KMS-11 (cell line): ENCODE data around the gene LPIN2.
"Not testable (repeated sequence)": the region's sequence is repeated elsewhere in the genome, so short reads cannot be mapped to it uniquely, and the experiment has no call there.

Source experiments
- H2AFZ ChIP-seq: fragments of 200-600 bp; sonication (generic); 2 replicates; pipeline ENCODE4 v1.6.1; 2016; ENCODE audit warnings: antibody characterized with exemption, mixed run types, low read depth
- H3K27ac ChIP-seq: fragments of 200-600 bp; sonication (generic); 2 replicates; pipeline ENCODE4 v1.6.1; 2016; ENCODE audit warnings: mild to moderate bottlenecking, mixed run types
- H3K27me3 ChIP-seq: fragments of 200-600 bp; sonication (generic); 2 replicates; pipeline ENCODE4 v1.6.1; 2017; ENCODE audit warnings: mild to moderate bottlenecking, low read depth, mixed run types, moderate library complexity; ENCODE audit not compliant: insufficient read depth
- H3K36me3 ChIP-seq: fragments of 200-600 bp; sonication (generic); 2 replicates; pipeline ENCODE4 v1.6.1; 2017; ENCODE audit warnings: mild to moderate bottlenecking, mixed run types; ENCODE audit not compliant: insufficient read depth
- H3K4me1 ChIP-seq: fragments of 200-600 bp; sonication (generic); 2 replicates; pipeline ENCODE4 v1.6.1; 2016; ENCODE audit warnings: mild to moderate bottlenecking, low read depth, mixed run types; ENCODE audit not compliant: poor library complexity, severe bottlenecking
- H3K4me2 ChIP-seq: fragments of 200-600 bp; sonication (generic); 2 replicates; pipeline ENCODE4 v1.7.0; 2016; ENCODE audit warnings: mild to moderate bottlenecking, mixed run types
- H3K4me3 ChIP-seq: fragments of 200-600 bp; sonication (generic); IDR thresholded peaks from 2 replicates; pipeline ENCODE4 v1.6.1; 2017; ENCODE audit warnings: low read depth, low read length, mixed read lengths; ENCODE audit not compliant: insufficient read depth
- H3K79me2 ChIP-seq: fragments of 200-600 bp; sonication (generic); 2 replicates; pipeline ENCODE4 v1.6.1; 2016; ENCODE audit warnings: low read depth, mixed run types; ENCODE audit not compliant: insufficient read depth
- H3K9ac ChIP-seq: fragments of 200-600 bp; sonication (generic); 2 replicates; pipeline ENCODE4 v1.6.1; 2016; ENCODE audit warnings: mild to moderate bottlenecking, mixed run types
- H4K20me1 ChIP-seq: fragments of 200-600 bp; sonication (generic); 2 replicates; pipeline ENCODE4 v1.6.1; 2016; ENCODE audit warnings: mild to moderate bottlenecking, mixed run types; ENCODE audit not compliant: insufficient read depth
- TF ChIP-seq, protein P1 (sequence below): fragments of 200-600 bp; sonication (generic); conservative IDR thresholded peaks from 2 replicates; pipeline ENCODE4 v1.6.1; 2017; ENCODE audit warnings: low read depth, mild to moderate bottlenecking, antibody characterized with exemption, low read length, moderate library complexity, mixed read lengths

LPIN2 gene

DNA sequence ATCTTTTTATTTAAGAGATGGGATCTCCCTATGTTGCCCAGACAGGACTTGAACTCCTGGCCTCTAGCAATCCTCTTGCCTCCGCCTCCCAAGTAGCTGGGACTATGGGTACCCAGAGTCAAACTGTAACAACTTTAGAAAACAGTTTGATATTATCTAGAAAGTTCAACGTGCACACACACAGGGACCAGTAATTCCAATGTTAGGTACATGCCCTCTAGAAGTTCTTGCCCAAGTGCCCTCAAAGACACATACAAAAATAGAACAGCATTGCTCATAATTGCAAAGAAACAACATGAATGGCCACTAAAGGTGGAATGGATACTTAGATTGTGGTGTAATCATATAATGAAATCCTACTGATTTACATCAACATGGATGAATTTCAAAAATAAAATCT lies 12.6 kb upstream of the LPIN2 start:
- H3K9ac ChIP-seq = no peak overlapping the region
- H3K79me2 ChIP-seq = no peaks in the 10 kb centered on the region
- no peaks in the 10 kb centered on the region for H4K20me1 ChIP-seq
- H3K4me1 ChIP-seq = no peaks in the 10 kb centered on the region
- H3K27ac ChIP-seq = no peak overlapping the region
- TF ChIP-seq, protein P1, sequence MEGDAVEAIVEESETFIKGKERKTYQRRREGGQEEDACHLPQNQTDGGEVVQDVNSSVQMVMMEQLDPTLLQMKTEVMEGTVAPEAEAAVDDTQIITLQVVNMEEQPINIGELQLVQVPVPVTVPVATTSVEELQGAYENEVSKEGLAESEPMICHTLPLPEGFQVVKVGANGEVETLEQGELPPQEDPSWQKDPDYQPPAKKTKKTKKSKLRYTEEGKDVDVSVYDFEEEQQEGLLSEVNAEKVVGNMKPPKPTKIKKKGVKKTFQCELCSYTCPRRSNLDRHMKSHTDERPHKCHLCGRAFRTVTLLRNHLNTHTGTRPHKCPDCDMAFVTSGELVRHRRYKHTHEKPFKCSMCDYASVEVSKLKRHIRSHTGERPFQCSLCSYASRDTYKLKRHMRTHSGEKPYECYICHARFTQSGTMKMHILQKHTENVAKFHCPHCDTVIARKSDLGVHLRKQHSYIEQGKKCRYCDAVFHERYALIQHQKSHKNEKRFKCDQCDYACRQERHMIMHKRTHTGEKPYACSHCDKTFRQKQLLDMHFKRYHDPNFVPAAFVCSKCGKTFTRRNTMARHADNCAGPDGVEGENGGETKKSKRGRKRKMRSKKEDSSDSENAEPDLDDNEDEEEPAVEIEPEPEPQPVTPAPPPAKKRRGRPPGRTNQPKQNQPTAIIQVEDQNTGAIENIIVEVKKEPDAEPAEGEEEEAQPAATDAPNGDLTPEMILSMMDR = no peak
- no peak overlapping the region for H2AFZ ChIP-seq
- no peaks in the 10 kb centered on the region for H3K36me3 ChIP-seq
- no peak overlapping the region for H3K4me3 ChIP-seq
- H3K27me3 ChIP-seq = no peaks in the 10 kb centered on the region
- H3K4me2 ChIP-seq = no peak overlapping the region

DNA sequence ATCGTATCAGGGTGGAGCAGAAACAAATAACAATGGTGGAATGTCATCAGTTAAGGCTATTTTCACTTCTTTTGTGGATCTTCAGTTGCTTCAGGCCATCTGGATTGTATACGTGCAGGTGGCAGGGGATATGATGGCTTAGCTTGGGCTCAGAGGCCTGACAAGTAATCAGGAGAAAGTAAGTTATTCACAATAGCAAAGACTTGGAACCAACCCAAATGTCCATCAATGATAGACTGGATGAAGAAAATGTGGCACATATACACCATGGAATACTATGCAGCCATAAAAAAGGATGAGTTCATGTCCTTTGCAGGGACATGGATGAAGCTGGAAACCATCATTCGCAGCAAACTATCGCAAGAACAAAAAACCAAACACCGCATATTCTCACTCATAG lies 10.7 kb upstream of the LPIN2 start:
- not testable (repeated sequence) for H3K4me3 ChIP-seq, H3K27ac ChIP-seq, H3K9ac ChIP-seq

DNA sequence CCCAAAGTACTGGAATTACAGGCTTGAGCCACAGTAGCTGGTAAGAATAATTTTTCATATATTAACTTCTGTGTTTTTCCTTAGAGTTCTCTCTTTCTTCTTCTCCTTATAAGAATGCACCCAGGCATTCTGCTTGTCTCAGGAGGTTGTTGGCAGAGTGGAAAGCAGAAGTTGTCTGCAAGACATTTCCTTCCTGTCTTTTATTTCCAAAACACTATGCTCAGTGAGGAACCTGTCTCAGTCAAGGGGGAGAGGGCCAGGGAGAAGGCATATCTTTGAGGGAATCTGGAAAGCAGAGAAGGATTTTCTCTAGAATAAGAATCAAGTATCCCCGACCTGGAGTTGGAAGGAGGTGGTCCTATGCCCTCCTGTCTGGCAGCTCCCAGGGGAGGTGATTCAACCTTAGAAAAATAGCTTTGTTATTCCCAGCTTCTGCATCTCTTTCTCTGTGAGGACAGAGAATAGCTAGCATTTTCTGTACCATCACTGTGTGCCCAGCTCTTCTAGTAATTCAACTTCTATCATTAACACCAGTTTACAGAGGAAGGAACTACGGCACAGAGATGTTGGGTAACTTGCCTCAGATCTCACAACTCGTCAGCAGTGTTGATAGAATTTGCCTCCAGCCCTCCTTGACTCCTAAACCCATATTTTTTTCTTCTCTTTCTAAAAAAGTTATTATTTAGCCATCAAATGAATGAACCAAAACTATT lies 3.8 kb upstream of the LPIN2 start:
- Histone ChIP-seq H3K4me2 (no peak overlapping the region), H2AFZ (no peak overlapping the region), H3K79me2 (no peaks in the 10 kb centered on the region; the same call in 1 of the 2 replicates), H4K20me1 (no peaks in the 10 kb centered on the region), H3K4me3 (no peak overlapping the region), H3K4me1 (peaks cover 3% of the 10 kb centered on the region), H3K9ac (no peak overlapping the region), H3K27me3 (no peaks in the 10 kb centered on the region), H3K27ac (no peak overlapping the region), H3K36me3 (no peaks in the 10 kb centered on the region)
- TF ChIP-seq, protein P1 = no peak

More for the DNA sequence above, 10.7 kb upstream of the LPIN2 start:
- not testable (repeated sequence) for H3K36me3 ChIP-seq, H2AFZ ChIP-seq, H4K20me1 ChIP-seq, H3K27me3 ChIP-seq, H3K4me2 ChIP-seq, H3K4me1 ChIP-seq, H3K79me2 ChIP-seq

DNA sequence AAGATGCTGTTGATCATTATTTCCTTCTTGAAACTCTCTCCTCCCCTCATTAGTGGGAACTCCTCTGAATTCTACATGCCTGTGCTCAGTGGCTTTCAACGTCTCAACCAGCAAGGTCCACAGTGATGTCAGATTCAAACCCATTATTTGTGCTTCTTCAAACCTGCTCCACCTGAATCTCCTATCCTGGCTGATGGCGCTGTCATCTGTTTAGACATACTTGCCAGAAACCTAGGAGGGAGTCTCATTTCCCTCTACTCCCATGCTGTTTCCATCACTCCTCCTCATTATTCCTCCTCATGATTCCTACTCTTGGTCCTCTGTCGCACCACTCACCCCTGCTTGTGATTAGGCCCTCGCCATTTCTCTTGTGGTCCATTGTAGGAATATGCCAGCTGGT lies 2.9 kb upstream of the LPIN2 start:
- TF ChIP-seq, protein P1 = no peak
- Histone ChIP-seq H3K79me2 (peaks cover 6% of the 10 kb centered on the region), H4K20me1 (no peaks in the 10 kb centered on the region), H3K27ac (no peak overlapping the region), H3K4me1 (peaks cover 3% of the 10 kb centered on the region), H2AFZ (no peak overlapping the region), H3K4me2 (no peak overlapping the region), H3K9ac (no peak overlapping the region), H3K36me3 (no peaks in the 10 kb centered on the region), H3K27me3 (no peaks in the 10 kb centered on the region), H3K4me3 (no peak overlapping the region)

DNA sequence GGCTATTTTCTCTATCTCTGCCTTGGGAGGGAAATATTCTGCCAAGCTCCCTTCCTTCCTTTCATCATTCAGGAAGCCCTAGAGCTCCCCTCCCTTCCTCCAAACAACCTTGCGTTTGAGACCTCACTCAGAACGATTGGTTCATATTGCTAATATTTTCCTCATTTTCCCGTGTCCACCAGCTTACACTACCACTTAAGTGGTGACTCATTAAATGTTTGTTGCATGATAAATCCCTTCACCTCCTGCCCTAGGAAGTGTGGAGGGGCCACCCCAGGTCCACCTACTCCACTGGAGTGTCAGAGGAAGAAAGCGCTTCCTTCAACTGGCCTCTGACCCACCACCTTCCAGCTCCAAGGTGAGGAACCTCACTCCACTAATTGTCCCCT lies 2.3 kb upstream of the LPIN2 start:
- no peaks in the 10 kb centered on the region for H3K36me3 ChIP-seq
- H3K27me3 ChIP-seq = no peaks in the 10 kb centered on the region
- TF ChIP-seq, protein P1 = no peak
- H3K4me3 ChIP-seq = no peak overlapping the region
- H3K4me1 ChIP-seq = peaks cover 3% of the 10 kb centered on the region
- no peak overlapping the region for H3K9ac ChIP-seq
- H2AFZ ChIP-seq = no peak overlapping the region
- no peak overlapping the region for H3K27ac ChIP-seq
- no peak overlapping the region for H3K4me2 ChIP-seq
- peaks cover 11% of the 10 kb centered on the region for H3K79me2 ChIP-seq
- H4K20me1 ChIP-seq = no peaks in the 10 kb centered on the region
